K562 (cell line): ENCODE results near the gene MAN1A1. TPM values are rescaled to one million over a fixed set of nuclear protein-coding genes. Genes with fewer than 3 reads are reported as not detected.

Source experiments
- ATAC-seq: fragments of 200-7000 bp; cut with Tn5 transposase; 3 replicates; pipeline ENCODE4 v1.9.1; 2020; ENCODE audit warnings: moderate library complexity
- BruUV-seq: library from RNA; stranded (reverse); fragments of 400-500 nt; replicated peaks from 2 replicates; lab custom pipeline; 2021; lab: Mats Ljungman, UMichigan
- CTCF ChIA-PET: fragments of 300-600 bp; formaldehyde crosslinking; extraction: SDS; loops from one replicate; lab custom pipeline; 2021; ENCODE audit warnings: low intra/inter-chr PET ratio; lab: Yijun Ruan, JAX
- POLR2A ChIA-PET: fragments of 300-600, 350-650 bp; sonication (Branson Sonifier 250); formaldehyde crosslinking; extraction: SDS; loops from one replicate; lab custom pipeline; 2021; ENCODE audit warnings: antibody characterized with exemption, inconsistent platforms; lab: Yijun Ruan, JAX
- DNase-seq, 4 experiments: peaks; one replicate each; pipeline versions ENCODE4 v3.0.0 to v3.0.0-alpha.2; 2011 to 2018; ENCODE audit warnings: low spot score in 3 of 4, mixed read lengths in 3 of 4; ENCODE audit errors: extremely low read depth in 1 of 4
- FAIRE-seq: peaks from 2 replicates; lab custom pipeline; 2011; peaks lifted over from hg19 to GRCh38; lab: Jason Lieb, UNC
- H2AFZ ChIP-seq: 2 replicates; pipeline ENCODE4 v1.6.0; 2011; ENCODE audit warnings: low read depth, low read length, control low read depth, inconsistent platforms
- H3K27ac ChIP-seq: fragments of 200-600 bp; 3 replicates; pipeline ENCODE4 v1.8.0; 2011; ENCODE audit warnings: low read depth, mild to moderate bottlenecking, control low read depth, inconsistent platforms, low read length, moderate library complexity, mixed read lengths; ENCODE audit errors: extremely low read depth
- H3K27me3 ChIP-seq, 2 experiments: fragments of 300-600 bp in 1 of 2; 2 replicates in 1 of 2; 3 replicates in 1 of 2; pipeline versions ENCODE4 v1.6.0 to v1.8.0; 2011; ENCODE audit warnings: inconsistent platforms in 2 of 2, low read length in 2 of 2, mild to moderate bottlenecking in 1 of 2, mixed read lengths in 1 of 2, moderate library complexity in 1 of 2; ENCODE audit not compliant: control insufficient read depth in 2 of 2, insufficient read depth in 2 of 2
- H3K36me3 ChIP-seq: fragments of 300-600 bp; 3 replicates; pipeline ENCODE4 v1.8.0; 2011; ENCODE audit warnings: mild to moderate bottlenecking, low read length, inconsistent platforms; ENCODE audit not compliant: control insufficient read depth, insufficient read depth
- H3K4me1 ChIP-seq, 2 experiments: fragments of 200-600 bp in 1 of 2; replicated peaks in 1 of 2; 2 replicates in 1 of 2; 3 replicates in 1 of 2; pipeline versions ENCODE4 v1.5.1 to v1.8.0; 2011; ENCODE audit warnings: inconsistent platforms in 2 of 2, low read length in 2 of 2, mild to moderate bottlenecking in 1 of 2, mixed read lengths in 1 of 2, moderate library complexity in 1 of 2; ENCODE audit not compliant: control insufficient read depth in 2 of 2, insufficient read depth in 2 of 2
- H3K4me2 ChIP-seq: 2 replicates; pipeline ENCODE4 v1.6.1; 2011; ENCODE audit warnings: low read length, control low read depth, inconsistent platforms, mixed read lengths; ENCODE audit not compliant: insufficient read depth
- H3K4me3 ChIP-seq: fragments of 200-600 bp; sonication (generic), shearing (Covaris generic); 2 replicates; pipeline ENCODE4 v1.5.1; 2016; ENCODE audit warnings: control low read depth, inconsistent platforms
- H3K79me2 ChIP-seq: fragments of 200-600 bp; 3 replicates; pipeline ENCODE4 v1.8.0; 2011; ENCODE audit warnings: low read length, inconsistent platforms; ENCODE audit not compliant: control insufficient read depth, insufficient read depth
- H3K9ac ChIP-seq, 2 experiments: 2 replicates each; pipeline versions ENCODE4 v1.6.0 to v1.6.1; 2011; ENCODE audit warnings: low read depth in 2 of 2, low read length in 2 of 2, control low read depth in 1 of 2, inconsistent platforms in 1 of 2, mild to moderate bottlenecking in 1 of 2, mixed read lengths in 1 of 2; ENCODE audit not compliant: insufficient read depth in 1 of 2
- H3K9me1 ChIP-seq: one replicate; pipeline ENCODE4 v1.6.0; 2011; ENCODE audit warnings: inconsistent platforms, mild to moderate bottlenecking, low read length, moderate library complexity; ENCODE audit not compliant: control insufficient read depth, insufficient read depth
- H3K9me3 ChIP-seq: replicated peaks from 2 replicates; pipeline ENCODE4 v1.5.1; 2011; ENCODE audit warnings: low read depth, low read length, inconsistent platforms; ENCODE audit not compliant: control insufficient read depth, insufficient read depth
- H4K20me1 ChIP-seq: replicated peaks from 2 replicates; pipeline ENCODE4 v1.6.1; 2011; ENCODE audit warnings: low read length, inconsistent platforms, mixed read lengths; ENCODE audit not compliant: control insufficient read depth, insufficient read depth
- HDAC8 ChIP-seq: fragments of 450-650 bp; IDR thresholded peaks from 2 replicates; pipeline ENCODE4 v1.6.1; 2016; ENCODE audit warnings: mild to moderate bottlenecking, missing genetic modification characterization, moderate library complexity, missing compliant biosample characterization
- JUN ChIP-seq, 2 experiments: sonication (generic) in 1 of 2; formaldehyde crosslinking in 1 of 2; IDR thresholded peaks; 2 replicates each; pipeline versions ENCODE4 v1.6.1 to v1.8.0; 2012 to 2022; ENCODE audit warnings: borderline replicate concordance in 2 of 2, mild to moderate bottlenecking in 2 of 2, improper control_type of control experiment in 1 of 2, low read depth in 1 of 2, low read length in 1 of 2, missing genetic modification reagents in 1 of 2
- L3MBTL2 ChIP-seq: fragments of 450-650 bp; IDR thresholded peaks from 2 replicates; pipeline ENCODE4 v1.6.1; 2016; ENCODE audit warnings: mild to moderate bottlenecking, moderate library complexity
- MBD2 ChIP-seq: sonication (generic); IDR thresholded peaks from 2 replicates; pipeline ENCODE4 v1.6.1; 2016; ENCODE audit warnings: low read depth, borderline replicate concordance
- MEF2A ChIP-seq: IDR thresholded peaks from 2 replicates; pipeline ENCODE4 v1.6.1; 2011; ENCODE audit warnings: low read depth, mild to moderate bottlenecking, low read length, moderate library complexity; ENCODE audit not compliant: control insufficient read depth
- MEIS2 ChIP-seq: fragments of 450-650 bp; IDR thresholded peaks from 2 replicates; pipeline ENCODE4 v1.6.1; 2014; ENCODE audit warnings: mild to moderate bottlenecking; ENCODE audit not compliant: partially characterized antibody
- POLR2H ChIP-seq: IDR thresholded peaks from 2 replicates; pipeline ENCODE4 v1.6.1; 2016; ENCODE audit warnings: missing genetic modification characterization, low read depth, mild to moderate bottlenecking, control low read depth, missing compliant biosample characterization, moderate library complexity
- SRF ChIP-seq, 2 experiments: fragments of 250-450, 450-650 bp in 1 of 2; sonication (Bioruptor Pico) in 1 of 2; sonication (generic) in 1 of 2; formaldehyde crosslinking; IDR thresholded peaks; 2 replicates each; pipeline versions ENCODE4 v1.5.0 to v1.5.1; 2020 to 2022; ENCODE audit warnings: mild to moderate bottlenecking in 1 of 2, missing genetic modification reagents in 1 of 2
- ZBTB1 ChIP-seq: sonication (generic); formaldehyde crosslinking; IDR thresholded peaks from 2 replicates; pipeline ENCODE4 v1.8.1; 2023; ENCODE audit warnings: missing genetic modification reagents, low read depth, mild to moderate bottlenecking, borderline replicate concordance
- WGBS: fragments of 100-300 bp; shearing (Covaris generic); methylation state at CpG from one replicate; pipeline ENCODE4 v1.1.6; 2016; ENCODE audit warnings: low coverage, mixed read lengths; ENCODE audit not compliant: insufficient coverage; ENCODE audit errors: missing lambda C conversion rate; 5-methylcytosine and 5-hydroxymethylcytosine counted together
- in situ Hi-C: fragments of 300-500 bp; cut with MboI; formaldehyde crosslinking; loops from 4 replicates; pipeline ENCODE4 v1.15.0; 2018; ENCODE audit warnings: inconsistent platforms, mixed read lengths
- intact Hi-C: fragments of 100-400 bp; cut with micrococcal nuclease; formaldehyde crosslinking; loops from 2 replicates; pipeline ENCODE4 v1.14.2; 2022
- polyA plus RNA-seq, 8 experiments: library from polyadenylated mRNA; depleted of rRNA in 4 of 8; stranded (reverse) in 5 of 8; unstranded in 3 of 8; fragments of >200 nt; fragmentation: Nextera tagmentation in 2 of 8; fragmentation: Illumina TruSeq in 1 of 8; extraction: Ambion mirVana in 2 of 8; extraction: Trizol in 1 of 8; gene quantifications; 2 replicates each; pipeline versions ENCODE4 v1.2.1 to v1.2.3, GENCODE V29; 2011 to 2014; ENCODE audit warnings: inconsistent platforms in 1 of 8, missing spikeins in 1 of 8
- total RNA-seq, 7 experiments: library from RNA; depleted of rRNA in 6 of 7; stranded (reverse); fragments of >200 nt in 6 of 7; fragmentation: Illumina TruSeq in 2 of 7; extraction: Trizol in 2 of 7; gene quantifications; 2 replicates each; pipeline versions ENCODE4 v1.2.1 to v1.2.3, GENCODE V29; 2011 to 2021; ENCODE audit warnings: low replicate concordance in 1 of 7
- TF ChIP-seq, protein P1 (sequence below): fragments of 450-650 bp; IDR thresholded peaks from 2 replicates; pipeline ENCODE4 v1.7.1; 2018; ENCODE audit warnings: mild to moderate bottlenecking, low read depth; ENCODE audit not compliant: partially characterized antibody
- TF ChIP-seq, protein P2 (sequence below): fragments of 450-650 bp; IDR thresholded peaks from 2 replicates; pipeline ENCODE4 v1.6.1; 2017; ENCODE audit warnings: antibody characterized with exemption, mild to moderate bottlenecking
- TF ChIP-seq, protein P3 (sequence below), 2 experiments: fragments of 450-650 bp in 1 of 2; sonication (generic) in 1 of 2; formaldehyde crosslinking in 1 of 2; IDR thresholded peaks in 1 of 2; conservative IDR thresholded peaks in 1 of 2; 2 replicates each; pipeline versions ENCODE4 v1.6.1 to v1.8.1; 2016 to 2023; ENCODE audit warnings: mild to moderate bottlenecking in 2 of 2, moderate library complexity in 2 of 2, inconsistent platforms in 1 of 2, missing genetic modification reagents in 1 of 2

The MAN1A1 gene
- total and polyA plus RNA-seq, 9 of the 15 experiments (the other 6 are each of a cell fraction or from before 2014, with no cell fraction given): 24.5 to 78.4 (median 59.7) TPM

DNA sequence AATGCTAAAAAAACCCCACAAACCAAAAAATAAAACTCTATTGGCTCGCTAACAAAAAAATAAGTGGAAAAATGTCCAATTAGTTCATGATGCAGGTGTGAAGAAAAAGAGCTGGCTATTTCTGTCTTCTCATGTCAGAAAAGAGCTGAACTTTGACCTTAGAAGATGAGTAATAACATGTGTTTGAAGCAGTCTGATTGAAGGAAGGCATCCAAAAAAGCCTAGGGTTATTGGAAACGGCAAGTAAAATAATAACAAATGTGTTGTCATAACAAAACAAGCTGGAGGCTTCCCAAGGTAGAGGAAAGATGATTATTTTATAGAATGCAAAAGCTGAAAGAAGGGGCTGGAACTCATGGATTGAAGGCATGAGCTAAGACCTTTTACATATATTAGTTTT, 176.7 kb downstream of the MAN1A1 start:
- Histone ChIP-seq H3K9ac (no peak overlapping the region), H3K79me2 (no peaks in the 10 kb centered on the region), H3K27ac (no peak overlapping the region), H3K4me2 (no peak overlapping the region), H3K27me3 (no peaks in the 10 kb centered on the region), H3K9me1 (no peaks in the 10 kb centered on the region), H3K9me3 (no peaks in the 10 kb centered on the region), H4K20me1 (no peaks in the 10 kb centered on the region), H3K4me3 (no peak overlapping the region), H3K4me1 (peaks cover 0 to 20% of the 10 kb centered on the region in 2 experiments; a peak in 3 of 5 replicates), H2AFZ (no peak overlapping the region), H3K36me3 (peaks cover 15% of the 10 kb centered on the region; the same call in 1 of the 3 replicates)
- ChIA-PET CTCF (no interaction called here), POLR2A (interaction anchor here (0.6 to 1.9 kb wide), 10 partner anchors 8 to 178 kb away, joined by 3 to 6 read pairs (median 4); no protein-coding TSS in a partner anchor)
- DNase-seq (peak in 1 of 4 experiments; percentile 46), ATAC-seq (no peak), FAIRE-seq (no peak)
- in situ Hi-C loops: no loop called here
- intact Hi-C loops: no loop called here
- no TSS peak for BruUV-seq
- 14% methylated on average over 2 of the region's 2 CpGs for WGBS
- TF ChIP-seq MEIS2 (peak; percentile 30), MEF2A (peak; percentile 75), ZBTB1 (CRISPR knock-in tag) (no peak), L3MBTL2 (peak; percentile 34; the same call in 1 of the 2 replicates), HDAC8 (tag) (no peak), MBD2 (no peak), POLR2H (tag) (no peak), SRF (CRISPR knock-in tag; IDR thresholded peaks at IDR 0.05) (no peak), JUN (IDR thresholded peaks at IDR 0.05; ENCODE audit: borderline replicate concordance, low read depth, low read length) (0 out of 2 replicates have a peak, but pooled peaks have one; percentile 19), JUN (CRISPR knock-in tag; IDR thresholded peaks at IDR 0.05; ENCODE audit: borderline replicate concordance) (no peak)
- TF ChIP-seq, protein P1, sequence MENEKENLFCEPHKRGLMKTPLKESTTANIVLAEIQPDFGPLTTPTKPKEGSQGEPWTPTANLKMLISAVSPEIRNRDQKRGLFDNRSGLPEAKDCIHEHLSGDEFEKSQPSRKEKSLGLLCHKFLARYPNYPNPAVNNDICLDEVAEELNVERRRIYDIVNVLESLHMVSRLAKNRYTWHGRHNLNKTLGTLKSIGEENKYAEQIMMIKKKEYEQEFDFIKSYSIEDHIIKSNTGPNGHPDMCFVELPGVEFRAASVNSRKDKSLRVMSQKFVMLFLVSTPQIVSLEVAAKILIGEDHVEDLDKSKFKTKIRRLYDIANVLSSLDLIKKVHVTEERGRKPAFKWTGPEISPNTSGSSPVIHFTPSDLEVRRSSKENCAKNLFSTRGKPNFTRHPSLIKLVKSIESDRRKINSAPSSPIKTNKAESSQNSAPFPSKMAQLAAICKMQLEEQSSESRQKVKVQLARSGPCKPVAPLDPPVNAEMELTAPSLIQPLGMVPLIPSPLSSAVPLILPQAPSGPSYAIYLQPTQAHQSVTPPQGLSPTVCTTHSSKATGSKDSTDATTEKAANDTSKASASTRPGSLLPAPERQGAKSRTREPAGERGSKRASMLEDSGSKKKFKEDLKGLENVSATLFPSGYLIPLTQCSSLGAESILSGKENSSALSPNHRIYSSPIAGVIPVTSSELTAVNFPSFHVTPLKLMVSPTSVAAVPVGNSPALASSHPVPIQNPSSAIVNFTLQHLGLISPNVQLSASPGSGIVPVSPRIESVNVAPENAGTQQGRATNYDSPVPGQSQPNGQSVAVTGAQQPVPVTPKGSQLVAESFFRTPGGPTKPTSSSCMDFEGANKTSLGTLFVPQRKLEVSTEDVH: peak; percentile 13
- TF ChIP-seq, protein P2, sequence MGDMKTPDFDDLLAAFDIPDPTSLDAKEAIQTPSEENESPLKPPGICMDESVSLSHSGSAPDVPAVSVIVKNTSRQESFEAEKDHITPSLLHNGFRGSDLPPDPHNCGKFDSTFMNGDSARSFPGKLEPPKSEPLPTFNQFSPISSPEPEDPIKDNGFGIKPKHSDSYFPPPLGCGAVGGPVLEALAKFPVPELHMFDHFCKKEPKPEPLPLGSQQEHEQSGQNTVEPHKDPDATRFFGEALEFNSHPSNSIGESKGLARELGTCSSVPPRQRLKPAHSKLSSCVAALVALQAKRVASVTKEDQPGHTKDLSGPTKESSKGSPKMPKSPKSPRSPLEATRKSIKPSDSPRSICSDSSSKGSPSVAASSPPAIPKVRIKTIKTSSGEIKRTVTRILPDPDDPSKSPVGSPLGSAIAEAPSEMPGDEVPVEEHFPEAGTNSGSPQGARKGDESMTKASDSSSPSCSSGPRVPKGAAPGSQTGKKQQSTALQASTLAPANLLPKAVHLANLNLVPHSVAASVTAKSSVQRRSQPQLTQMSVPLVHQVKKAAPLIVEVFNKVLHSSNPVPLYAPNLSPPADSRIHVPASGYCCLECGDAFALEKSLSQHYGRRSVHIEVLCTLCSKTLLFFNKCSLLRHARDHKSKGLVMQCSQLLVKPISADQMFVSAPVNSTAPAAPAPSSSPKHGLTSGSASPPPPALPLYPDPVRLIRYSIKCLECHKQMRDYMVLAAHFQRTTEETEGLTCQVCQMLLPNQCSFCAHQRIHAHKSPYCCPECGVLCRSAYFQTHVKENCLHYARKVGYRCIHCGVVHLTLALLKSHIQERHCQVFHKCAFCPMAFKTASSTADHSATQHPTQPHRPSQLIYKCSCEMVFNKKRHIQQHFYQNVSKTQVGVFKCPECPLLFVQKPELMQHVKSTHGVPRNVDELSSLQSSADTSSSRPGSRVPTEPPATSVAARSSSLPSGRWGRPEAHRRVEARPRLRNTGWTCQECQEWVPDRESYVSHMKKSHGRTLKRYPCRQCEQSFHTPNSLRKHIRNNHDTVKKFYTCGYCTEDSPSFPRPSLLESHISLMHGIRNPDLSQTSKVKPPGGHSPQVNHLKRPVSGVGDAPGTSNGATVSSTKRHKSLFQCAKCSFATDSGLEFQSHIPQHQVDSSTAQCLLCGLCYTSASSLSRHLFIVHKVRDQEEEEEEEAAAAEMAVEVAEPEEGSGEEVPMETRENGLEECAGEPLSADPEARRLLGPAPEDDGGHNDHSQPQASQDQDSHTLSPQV: peak; percentile 79
- TF ChIP-seq, protein P3, sequence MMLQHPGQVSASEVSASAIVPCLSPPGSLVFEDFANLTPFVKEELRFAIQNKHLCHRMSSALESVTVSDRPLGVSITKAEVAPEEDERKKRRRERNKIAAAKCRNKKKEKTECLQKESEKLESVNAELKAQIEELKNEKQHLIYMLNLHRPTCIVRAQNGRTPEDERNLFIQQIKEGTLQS (IDR thresholded peaks at IDR 0.05): peak; percentile 64
- TF ChIP-seq, protein P3 (CRISPR knock-in tag; conservative IDR thresholded peaks at IDR 0.05): no peak
